Activated CD8-positive, alpha-beta memory T cell treated with anti-CD3 and anti-CD28 coated beads, Interleukin-2, amount 10 ng/mL, durations not matched to agents 7 days and 5 days (primary cell): ENCODE data around the gene GPR135. TPM values are rescaled to one million over a fixed set of nuclear protein-coding genes. Genes with fewer than 3 reads are reported as not detected.

ENCODE experiments used
- ATAC-seq: fragments of 150-1000 bp; cut with Tn5 transposase; one replicate; pipeline ENCODE4 v1.10.0; 2021; ENCODE audit warnings: moderate library complexity
- CTCF ChIA-PET: fragments of 350-600 bp; sonication (Branson Sonifier 250); formaldehyde crosslinking; loops from one replicate; lab custom pipeline; 2021; ENCODE audit warnings: antibody characterized with exemption; lab: Charles Lee
- DNase-seq: peaks from one replicate; pipeline ENCODE4 v3.0.0-alpha.2; 2020
- H3K27ac Mint-ChIP-seq: one replicate; pipeline ENCODE4 v1.8.0; 2021; ENCODE audit warnings: mild to moderate bottlenecking, mixed read lengths
- H3K27me3 Mint-ChIP-seq: one replicate; pipeline ENCODE4 v1.8.0; 2021; ENCODE audit warnings: mixed read lengths
- H3K36me3 Mint-ChIP-seq: one replicate; pipeline ENCODE4 v1.8.0; 2021; ENCODE audit warnings: mild to moderate bottlenecking, mixed read lengths
- H3K4me1 Mint-ChIP-seq: one replicate; pipeline ENCODE4 v1.8.0; 2021; ENCODE audit warnings: mixed read lengths
- H3K4me3 Mint-ChIP-seq: one replicate; pipeline ENCODE4 v1.8.0; 2021; ENCODE audit warnings: mild to moderate bottlenecking, moderate library complexity, mixed read lengths
- H3K9me3 Mint-ChIP-seq: one replicate; pipeline ENCODE4 v1.8.0; 2022; ENCODE audit warnings: low read depth, mixed read lengths
- total RNA-seq, 2 experiments: library from RNA; stranded (reverse); gene quantifications; one replicate each; pipeline ENCODE4 v1.2.3, GENCODE V29; 2021

Gene GPR135, protein sequence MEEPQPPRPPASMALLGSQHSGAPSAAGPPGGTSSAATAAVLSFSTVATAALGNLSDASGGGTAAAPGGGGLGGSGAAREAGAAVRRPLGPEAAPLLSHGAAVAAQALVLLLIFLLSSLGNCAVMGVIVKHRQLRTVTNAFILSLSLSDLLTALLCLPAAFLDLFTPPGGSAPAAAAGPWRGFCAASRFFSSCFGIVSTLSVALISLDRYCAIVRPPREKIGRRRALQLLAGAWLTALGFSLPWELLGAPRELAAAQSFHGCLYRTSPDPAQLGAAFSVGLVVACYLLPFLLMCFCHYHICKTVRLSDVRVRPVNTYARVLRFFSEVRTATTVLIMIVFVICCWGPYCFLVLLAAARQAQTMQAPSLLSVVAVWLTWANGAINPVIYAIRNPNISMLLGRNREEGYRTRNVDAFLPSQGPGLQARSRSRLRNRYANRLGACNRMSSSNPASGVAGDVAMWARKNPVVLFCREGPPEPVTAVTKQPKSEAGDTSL
- total RNA-seq = 1 to 10 TPM; 1.3 to 2.1 TPM

DNA sequence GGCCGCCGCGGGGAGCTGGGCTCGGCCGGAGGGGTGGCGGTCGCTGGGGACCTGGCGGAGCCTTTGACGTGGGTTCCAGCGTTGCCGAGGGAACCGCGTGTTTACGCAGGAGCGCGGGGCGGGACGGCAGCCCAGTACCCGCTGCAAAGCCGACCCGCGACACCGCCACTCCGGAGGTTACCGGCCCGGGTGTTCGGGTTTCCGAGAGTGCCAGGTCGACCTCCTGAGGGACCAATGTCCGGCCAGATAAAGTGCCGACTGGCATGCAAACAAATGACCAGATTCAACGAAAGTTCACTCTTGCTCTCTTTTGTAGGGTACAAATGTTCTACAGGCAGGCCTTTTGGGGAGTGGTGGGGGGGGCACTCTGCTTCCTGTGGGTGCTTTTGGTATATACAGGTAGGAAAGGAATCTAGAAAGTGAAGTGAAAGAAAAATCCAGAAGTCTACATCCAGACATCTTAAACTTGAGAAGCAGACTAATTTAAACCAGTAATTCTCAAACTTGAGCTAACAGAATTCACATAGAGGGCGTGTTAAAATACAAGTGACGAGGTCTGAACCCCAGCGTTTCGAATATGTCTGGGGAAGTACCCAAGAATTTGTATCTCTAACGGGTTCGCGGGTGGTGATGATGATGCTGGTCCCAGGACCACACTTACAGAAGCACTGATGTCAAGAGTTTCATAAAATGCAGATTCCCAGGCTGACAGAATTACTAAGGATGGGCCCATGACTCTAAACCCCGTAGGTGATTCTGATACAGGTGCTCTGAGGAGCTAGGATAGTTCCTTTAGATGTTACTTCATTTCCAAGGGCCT lies at the start of gene GPR135:
Gene GPR135, minus strand, starts transcription at position 65 of the 820 bp plus-strand sequence. CDS start 154 bp downstream, outside the sequence.
- ATAC-seq (peak; percentile 20), DNase-seq (no peak)
- H3K4me1 Mint-ChIP-seq = peaks cover 12% of the 10 kb centered on the region
- H3K9me3 Mint-ChIP-seq = no peaks in the 10 kb centered on the region
- H3K27me3 Mint-ChIP-seq = peaks cover 7% of the 10 kb centered on the region
- no peaks in the 10 kb centered on the region for H3K36me3 Mint-ChIP-seq
- H3K27ac Mint-ChIP-seq = peak within 1 kb of the TSS; percentile 50
- H3K4me3 Mint-ChIP-seq = peak within 1 kb of the TSS; percentile 77
- CTCF ChIA-PET = interaction anchor here (1.0 to 1.5 kb wide), 4 partner anchors 8 to 19 kb away, joined by 3 to 7 read pairs (median 4); partner anchors contain the start of genes JKAMP and L3HYPDH

DNA sequence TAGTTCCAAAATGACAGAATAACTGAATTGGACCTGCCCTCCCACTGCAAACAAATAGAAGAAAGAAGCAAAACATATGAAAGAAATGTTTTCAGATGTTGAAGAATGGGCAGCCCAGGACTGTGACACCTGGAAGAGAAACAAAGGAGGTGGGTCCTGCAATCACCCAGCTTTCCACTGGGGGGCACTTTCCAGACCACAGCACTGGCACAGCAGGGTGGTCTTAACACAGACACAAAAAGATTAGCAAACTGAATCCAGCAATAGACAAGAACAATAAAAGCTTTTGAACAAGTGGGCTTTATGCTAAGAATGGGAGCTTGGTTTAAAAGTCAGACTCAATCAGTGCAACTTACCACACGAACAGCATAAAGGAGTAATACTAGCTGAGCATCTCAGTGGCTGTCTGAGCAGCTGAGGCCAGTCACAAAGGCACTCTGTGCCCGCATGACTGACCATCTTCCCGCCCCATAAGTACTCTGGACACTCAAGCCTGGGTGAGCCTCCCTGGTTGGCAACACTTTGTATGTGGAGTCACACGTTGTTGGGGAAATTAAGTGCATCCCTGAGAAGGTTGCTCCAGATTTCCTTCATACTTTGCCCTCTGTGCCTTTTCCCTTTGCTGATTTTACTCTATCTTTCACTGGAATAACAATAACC lies 46.9 kb upstream of the GPR135 start:
- H3K27me3 Mint-ChIP-seq = peaks cover 20% of the 10 kb centered on the region
- H3K27ac Mint-ChIP-seq = no peak overlapping the region
- H3K4me1 Mint-ChIP-seq = no peaks in the 10 kb centered on the region
- no peaks in the 10 kb centered on the region for H3K9me3 Mint-ChIP-seq
- H3K4me3 Mint-ChIP-seq = no peak overlapping the region
- ATAC-seq = no peak
- no peak for DNase-seq
- CTCF ChIA-PET = interaction anchor here (1.0 to 1.4 kb wide), 3 partner anchors 9 to 15 kb away, joined by 3 to 4 read pairs (median 3); no protein-coding TSS in a partner anchor
- no peaks in the 10 kb centered on the region for H3K36me3 Mint-ChIP-seq

DNA sequence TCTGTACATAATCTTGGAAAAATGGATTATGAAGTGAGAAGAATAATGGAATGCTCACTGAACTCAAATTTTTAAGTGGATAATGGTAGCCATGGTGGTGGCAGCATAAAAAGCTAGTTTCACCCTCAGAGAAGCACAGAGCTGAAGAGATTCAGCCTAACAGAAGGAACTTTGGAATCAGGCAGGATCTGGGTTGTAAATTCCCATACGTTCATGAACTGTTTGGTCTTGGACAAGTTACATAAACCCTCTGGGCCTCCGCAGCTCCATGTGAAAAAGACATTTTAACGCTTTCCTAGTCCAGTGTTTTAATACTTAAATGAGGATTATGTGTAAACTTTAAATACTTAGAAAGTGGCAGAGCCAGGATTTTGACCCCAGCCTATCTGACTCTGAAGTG lies 45.8 kb upstream of the GPR135 start:
- peaks cover 13% of the 10 kb centered on the region for H3K27me3 Mint-ChIP-seq

DNA sequence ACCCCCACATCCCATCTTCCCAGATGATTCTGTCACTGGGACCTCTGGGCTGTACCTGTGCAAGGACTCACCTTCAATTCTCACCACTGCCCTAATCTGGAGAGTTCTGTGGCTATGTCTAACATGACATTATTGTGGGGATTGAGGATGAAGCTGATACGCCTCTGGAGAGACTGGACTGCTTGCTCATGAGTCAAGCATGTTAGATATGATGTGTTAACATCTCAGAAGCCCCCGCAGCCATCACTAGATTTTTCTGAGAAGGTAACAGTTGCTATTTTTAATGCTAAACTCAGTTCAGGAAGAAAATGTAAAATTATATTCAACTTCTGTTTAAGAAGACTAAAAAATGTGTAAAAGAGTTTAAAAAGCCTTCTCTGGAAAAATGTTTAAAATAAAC lies 44.8 kb upstream of the GPR135 start:
- CTCF ChIA-PET = interaction anchor here (1.0 to 4.5 kb wide), 2 partner anchors 12 to 67 kb away, joined by 3 to 26 read pairs; partner anchors contain the start of gene CCDC175
- peaks cover 8% of the 10 kb centered on the region for H3K27me3 Mint-ChIP-seq
- no peaks in the 10 kb centered on the region for H3K9me3 Mint-ChIP-seq
- ATAC-seq (no peak), DNase-seq (no peak)
- no peak overlapping the region for H3K27ac Mint-ChIP-seq
- no peaks in the 10 kb centered on the region for H3K36me3 Mint-ChIP-seq
- H3K4me3 Mint-ChIP-seq = no peak overlapping the region
- no peaks in the 10 kb centered on the region for H3K4me1 Mint-ChIP-seq

More for the DNA sequence above, 45.8 kb upstream of the GPR135 start:
- ATAC-seq = no peak
- Mint-ChIP-seq H3K36me3 (no peaks in the 10 kb centered on the region), H3K4me3 (no peak overlapping the region), H3K4me1 (no peaks in the 10 kb centered on the region), H3K9me3 (no peaks in the 10 kb centered on the region), H3K27ac (no peak overlapping the region)
- DNase-seq = no peak
- CTCF ChIA-PET = interaction anchor here (1.4 kb wide), 1 partner anchor 14 kb away, joined by 4 read pairs; no protein-coding TSS in a partner anchor

DNA sequence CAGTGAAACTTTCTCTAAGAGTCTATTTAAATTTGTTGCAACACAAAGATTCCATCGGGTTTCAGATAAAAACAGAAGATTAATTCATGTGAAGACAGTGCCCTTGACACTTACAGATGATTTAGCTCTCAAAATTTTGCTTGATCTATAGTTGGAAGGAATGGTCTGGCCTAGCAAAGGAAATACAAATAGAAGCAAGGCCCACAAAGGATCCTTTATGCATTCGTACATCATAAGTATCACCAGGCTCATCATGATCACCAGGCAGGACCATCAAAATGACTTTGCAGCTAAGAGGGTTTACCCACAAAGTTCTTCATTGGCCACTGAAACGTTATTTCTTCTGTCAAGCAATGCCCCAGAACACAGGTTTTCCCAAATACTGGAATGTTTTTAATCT lies 43.9 kb upstream of the GPR135 start:
- no peak for ATAC-seq
- no peak overlapping the region for H3K4me3 Mint-ChIP-seq
- H3K27me3 Mint-ChIP-seq = peaks cover 6% of the 10 kb centered on the region
- peaks cover 5% of the 10 kb centered on the region for H3K4me1 Mint-ChIP-seq
- H3K27ac Mint-ChIP-seq = no peak overlapping the region
- CTCF ChIA-PET = interaction anchor here (0.9 to 4.5 kb wide), 3 partner anchors 11 to 68 kb away, joined by 3 to 26 read pairs (median 3); partner anchors contain the start of gene CCDC175
- no peak for DNase-seq
- peaks cover 2% of the 10 kb centered on the region for H3K36me3 Mint-ChIP-seq
- H3K9me3 Mint-ChIP-seq = no peaks in the 10 kb centered on the region

DNA sequence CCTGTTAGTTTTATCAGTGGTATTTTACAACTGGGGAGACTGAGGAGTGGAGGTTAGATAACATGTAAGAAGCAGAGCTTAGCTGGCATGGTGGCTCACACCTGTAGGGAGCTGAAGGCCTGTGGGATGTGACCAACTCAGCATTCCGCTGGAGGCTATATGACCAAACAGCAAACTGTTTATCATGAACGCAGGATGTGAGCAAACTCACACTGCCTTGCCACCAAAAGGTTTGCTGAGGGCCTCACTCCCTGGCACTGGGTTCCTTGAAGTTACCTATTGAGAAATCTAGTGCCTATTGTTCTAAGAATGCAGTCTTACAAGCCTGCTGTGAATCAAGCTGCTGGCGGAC lies 42.5 kb upstream of the GPR135 start:
- Mint-ChIP-seq H3K27me3 (peaks cover 6% of the 10 kb centered on the region), H3K4me1 (peaks cover 5% of the 10 kb centered on the region), H3K36me3 (peaks cover 7% of the 10 kb centered on the region), H3K27ac (no peak overlapping the region), H3K4me3 (no peak overlapping the region), H3K9me3 (no peaks in the 10 kb centered on the region)
- no peak for ATAC-seq
- no peak for DNase-seq
- CTCF ChIA-PET = interaction anchor here (0.7 to 4.5 kb wide), 6 partner anchors 10 to 457 kb away, joined by 3 to 26 read pairs (median 3); partner anchors contain the start of genes CCDC175, JKAMP and L3HYPDH

DNA sequence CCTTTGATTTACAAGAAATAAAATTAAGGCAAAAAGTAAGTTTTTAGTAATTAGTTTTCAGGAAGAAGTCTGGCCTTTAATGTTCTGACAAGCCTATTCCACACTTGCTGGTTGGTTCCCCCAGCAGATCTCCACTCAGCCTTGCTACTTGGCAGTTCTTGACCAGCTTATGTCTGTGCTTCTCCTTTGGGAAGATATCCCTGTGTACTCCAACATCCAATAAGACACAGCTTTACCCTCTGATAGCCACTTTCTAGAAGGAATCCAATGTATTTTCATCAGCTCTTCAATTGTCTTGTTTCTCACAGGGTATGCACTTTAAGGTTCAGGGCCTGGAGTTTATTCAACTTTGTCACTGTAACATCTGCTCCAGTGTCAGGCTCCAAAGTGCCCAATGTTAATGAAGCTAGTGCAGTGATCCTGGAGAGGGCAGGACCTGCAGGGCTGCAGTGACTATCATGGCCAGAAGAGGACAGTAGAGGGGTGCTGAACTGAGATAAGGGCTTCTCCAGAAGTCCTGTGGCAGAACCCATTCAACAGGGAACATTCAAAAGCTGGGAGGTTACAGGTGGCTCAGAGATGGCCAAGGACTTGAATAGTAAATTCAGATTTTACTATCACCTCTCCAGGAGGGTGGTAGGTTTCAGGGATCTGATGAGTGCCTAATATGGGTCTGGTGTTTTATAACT lies 42.0 kb upstream of the GPR135 start:
- Mint-ChIP-seq H3K9me3 (no peaks in the 10 kb centered on the region), H3K36me3 (peaks cover 7% of the 10 kb centered on the region), H3K27me3 (peaks cover 6% of the 10 kb centered on the region), H3K4me1 (peaks cover 5% of the 10 kb centered on the region), H3K27ac (no peak overlapping the region), H3K4me3 (no peak overlapping the region)
- CTCF ChIA-PET = interaction anchor here (0.6 to 4.5 kb wide), 9 partner anchors 9 to 457 kb away, joined by 3 to 26 read pairs (median 3); partner anchors contain the start of genes CCDC175, JKAMP and L3HYPDH
- peak; percentile 71 for ATAC-seq
- peak; percentile 70 for DNase-seq

DNA sequence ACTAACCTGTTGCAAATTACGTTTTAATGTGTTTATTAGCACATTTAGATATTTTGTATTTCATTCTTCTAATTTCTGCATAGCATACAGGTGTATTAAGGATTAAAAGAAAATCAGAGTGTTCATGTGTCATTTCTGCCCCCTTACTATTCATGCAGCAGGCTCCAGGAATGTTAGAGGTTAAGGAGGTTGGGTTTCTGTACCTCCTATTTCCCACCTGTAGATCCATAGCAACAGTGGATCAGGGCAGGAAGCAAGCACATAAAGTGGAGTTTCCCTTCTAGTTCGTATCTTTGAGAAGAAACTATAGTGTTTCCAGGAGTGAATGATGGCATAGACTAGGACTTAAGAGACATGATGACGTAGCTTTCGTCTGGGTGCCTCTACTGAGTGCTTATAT lies 38.1 kb upstream of the GPR135 start:
- Mint-ChIP-seq H3K36me3 (peaks cover 13% of the 10 kb centered on the region), H3K4me3 (no peak overlapping the region), H3K9me3 (no peaks in the 10 kb centered on the region), H3K4me1 (peaks cover 5% of the 10 kb centered on the region), H3K27ac (no peak overlapping the region), H3K27me3 (no peaks in the 10 kb centered on the region)
- ATAC-seq = no peak
- CTCF ChIA-PET = interaction anchor here (0.8 kb wide), 1 partner anchor 9 kb away, joined by 3 read pairs; no protein-coding TSS in a partner anchor
- no peak for DNase-seq

DNA sequence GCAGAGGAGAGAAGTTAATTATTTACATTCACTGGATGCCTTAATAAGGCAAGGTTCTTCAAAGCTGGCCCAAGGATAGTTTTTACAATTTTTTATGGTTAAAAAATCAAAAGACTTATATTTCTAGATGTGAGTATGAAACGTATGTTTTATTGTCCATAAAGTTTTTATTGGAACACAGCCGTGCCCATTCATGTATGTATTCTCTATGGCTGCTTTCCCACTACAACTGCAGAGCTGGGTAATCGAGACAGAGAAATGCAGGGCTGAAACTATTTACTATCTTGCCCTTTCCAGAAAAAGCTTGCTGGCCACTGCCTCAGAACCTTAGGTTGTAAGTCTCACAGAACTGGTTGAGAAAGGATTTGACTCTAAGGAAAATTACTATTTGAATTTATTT lies 35.6 kb upstream of the GPR135 start:
- CTCF ChIA-PET = interaction anchor here (1.2 to 1.8 kb wide), 3 partner anchors 10 to 13 kb away, joined by 3 to 4 read pairs (median 4); no protein-coding TSS in a partner anchor
- Mint-ChIP-seq H3K4me1 (peaks cover 11% of the 10 kb centered on the region), H3K27ac (no peak overlapping the region), H3K27me3 (no peaks in the 10 kb centered on the region), H3K9me3 (no peaks in the 10 kb centered on the region), H3K36me3 (peaks cover 22% of the 10 kb centered on the region), H3K4me3 (no peak overlapping the region)
- no peak for DNase-seq
- ATAC-seq = no peak

DNA sequence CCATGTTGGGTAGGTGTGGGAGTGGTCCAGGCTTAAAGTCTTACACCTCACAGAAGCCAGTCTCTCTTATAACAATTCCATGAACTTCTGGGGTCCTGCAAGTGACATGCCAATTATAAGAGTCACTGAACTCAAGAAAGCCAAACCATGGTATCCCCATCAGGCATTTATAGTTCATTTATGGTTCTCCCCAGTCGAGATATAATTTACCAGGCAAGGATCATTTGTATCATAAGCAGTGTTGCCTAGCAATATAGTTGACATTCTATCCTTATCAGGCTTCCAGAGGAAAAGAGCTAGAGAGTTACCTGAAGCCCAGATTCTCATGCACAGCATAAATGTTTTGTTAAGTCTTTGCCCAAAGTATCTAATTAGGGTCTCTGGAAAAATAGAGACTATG lies 27.2 kb upstream of the GPR135 start:
- CTCF ChIA-PET = interaction anchor here (1.2 kb wide), 1 partner anchor 15 kb away, joined by 3 read pairs; no protein-coding TSS in a partner anchor
- Mint-ChIP-seq H3K27ac (no peak overlapping the region), H3K27me3 (no peaks in the 10 kb centered on the region), H3K36me3 (peaks cover 63% of the 10 kb centered on the region), H3K4me1 (peaks cover 32% of the 10 kb centered on the region), H3K4me3 (no peak overlapping the region), H3K9me3 (no peaks in the 10 kb centered on the region)
- no peak for DNase-seq
- no peak for ATAC-seq

DNA sequence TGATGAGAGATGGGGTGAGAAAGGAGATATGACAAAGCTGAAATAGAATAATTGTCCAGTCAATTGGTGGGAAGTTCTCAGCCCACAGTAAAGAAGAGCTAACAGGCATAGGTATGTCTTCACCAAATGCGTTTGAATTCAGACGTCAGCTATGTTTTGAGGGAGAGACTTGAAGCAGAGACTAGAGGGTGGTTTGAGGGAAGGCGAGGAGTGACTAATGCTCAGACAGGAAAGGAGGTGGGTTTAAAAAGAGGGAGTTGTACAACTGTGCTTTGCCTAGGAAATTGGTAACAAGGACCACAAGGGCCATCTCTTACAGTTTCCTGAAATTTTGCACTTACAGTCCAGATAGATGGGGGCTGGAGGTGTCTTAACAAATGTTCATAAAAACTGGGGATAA lies 25.6 kb upstream of the GPR135 start:
- peaks cover 59% of the 10 kb centered on the region for H3K36me3 Mint-ChIP-seq
- no peaks in the 10 kb centered on the region for H3K27me3 Mint-ChIP-seq
- ATAC-seq (no peak), DNase-seq (no peak)
- H3K4me1 Mint-ChIP-seq = peaks cover 33% of the 10 kb centered on the region
- H3K27ac Mint-ChIP-seq = peak overlapping the region; percentile 5
- CTCF ChIA-PET = interaction anchor here (0.8 to 1.5 kb wide), 2 partner anchors 9 to 990 kb away, joined by 3 to 4 read pairs; no protein-coding TSS in a partner anchor
- H3K4me3 Mint-ChIP-seq = no peak overlapping the region
- no peaks in the 10 kb centered on the region for H3K9me3 Mint-ChIP-seq
